ENCODE results near the gene PLA2G4B.

The PLA2G4B gene

GRCh38 chr15:41792000-41792637 is 46.5 kb upstream of the PLA2G4B start:
- TF ChIP-seq CTCF (IDR thresholded peaks at IDR 0.05; ENCODE audit: borderline replicate concordance, insufficient read depth, low read depth, low read length), result no peak

GRCh38 chr15:41794081-41794480 is 44.6 kb upstream of the PLA2G4B start:
- no peak for TF ChIP-seq CTCF (IDR thresholded peaks at IDR 0.05; ENCODE audit: borderline replicate concordance, insufficient read depth, low read depth, low read length)
- no peak overlapping the region for H3K4me3 ChIP-seq (ENCODE audit: low read depth, low read length)

More at GRCh38 chr15:41792000-41792637, 46.5 kb upstream of the PLA2G4B start:
- no peak overlapping the region for H3K4me3 ChIP-seq (ENCODE audit: low read depth, low read length)

- no peak overlapping the region for H3K4me3 ChIP-seq (ENCODE audit: low read depth, low read length)
- TF ChIP-seq CTCF (IDR thresholded peaks at IDR 0.05; ENCODE audit: borderline replicate concordance, insufficient read depth, low read depth, low read length), result no peak
These were observed 42.4 kb upstream of the PLA2G4B start for GRCh38 chr15:41795996-41796856.

- H3K4me3 ChIP-seq (ENCODE audit: low read depth, low read length), result no peak overlapping the region
- TF ChIP-seq CTCF (IDR thresholded peaks at IDR 0.05; ENCODE audit: borderline replicate concordance, insufficient read depth, low read depth, low read length), result no peak
These were observed 41.3 kb upstream of the PLA2G4B start for GRCh38 chr15:41797201-41797944.

- H3K4me3 ChIP-seq (ENCODE audit: low read depth, low read length), result no peak overlapping the region
- TF ChIP-seq CTCF (IDR thresholded peaks at IDR 0.05; ENCODE audit: borderline replicate concordance, insufficient read depth, low read depth, low read length), result no peak
These were observed 39.8 kb upstream of the PLA2G4B start for GRCh38 chr15:41798607-41799487.

GRCh38 chr15:41799488-41799805 is 39.2 kb upstream of the PLA2G4B start:
- no peak overlapping the region for H3K4me3 ChIP-seq (ENCODE audit: low read depth, low read length)
- TF ChIP-seq CTCF (IDR thresholded peaks at IDR 0.05; ENCODE audit: borderline replicate concordance, insufficient read depth, low read depth, low read length), result no peak
